Measurements from ENCODE around the gene ATP6V0A1. TPM values are rescaled to one million over a fixed set of nuclear protein-coding genes. Genes with fewer than 3 reads are reported as not detected.

ATP6V0A1 gene
- polyA plus RNA-seq, 1 donor from 2014 or later: 92.1 TPM

- Histone ChIP-seq H3F3A (ENCODE audit: insufficient read depth, low read length, poor library complexity, severe bottlenecking) (no peaks in the 10 kb centered on the region), H3K9me3 (ENCODE audit: low read length) (no peaks in the 10 kb centered on the region), H3K4me2 (ENCODE audit: low read length) (no peak overlapping the region), H3K9ac (ENCODE audit: low read length) (no peak overlapping the region), H3K4me3 (ENCODE audit: low read length) (no peak overlapping the region), H3K9me2 (ENCODE audit: insufficient read depth, low read length) (no peaks in the 10 kb centered on the region), H2AFZ (ENCODE audit: low read depth, low read length) (no peak overlapping the region), H3K27ac (ENCODE audit: low read length) (no peak overlapping the region), H3K36me3 (ENCODE audit: insufficient read depth, low read length) (no peaks in the 10 kb centered on the region), H4K20me1 (ENCODE audit: insufficient read depth) (no peaks in the 10 kb centered on the region), H3K27me3 (ENCODE audit: insufficient read depth, low read depth, low read length) (no peaks in the 10 kb centered on the region), H3K79me2 (replicated peaks; ENCODE audit: insufficient read depth, low read length) (peaks cover 16% of the 10 kb centered on the region)
- no peak for TF ChIP-seq SMC3 (conservative IDR thresholded peaks at IDR 0.05; ENCODE audit: poor library complexity)
- no peak for TF ChIP-seq POLR2AphosphoS5 (IDR thresholded peaks at IDR 0.05)
- no peak for TF ChIP-seq MXI1 (conservative IDR thresholded peaks at IDR 0.05; ENCODE audit: poor library complexity, severe bottlenecking)
- no peak for TF ChIP-seq RAD21 (conservative IDR thresholded peaks at IDR 0.05)
- TF ChIP-seq CTCF (IDR thresholded peaks at IDR 0.05; ENCODE audit: poor library complexity, severe bottlenecking): no peak
These were observed 106.3 kb downstream of the ATP6V0A1 start for GRCh38 chr17:42564815-42565522.

GRCh38 chr17:42565523-42566214 is 107.0 kb downstream of the ATP6V0A1 start:
- no peaks in the 10 kb centered on the region for H3K9me2 ChIP-seq (ENCODE audit: insufficient read depth, low read length)
- peaks cover 16% of the 10 kb centered on the region for H3K79me2 ChIP-seq (replicated peaks; ENCODE audit: insufficient read depth, low read length)
- H3K36me3 ChIP-seq (ENCODE audit: insufficient read depth, low read length): no peaks in the 10 kb centered on the region
- no peak overlapping the region for H3K27ac ChIP-seq (ENCODE audit: low read length)
- no peak overlapping the region for H2AFZ ChIP-seq (ENCODE audit: low read depth, low read length)
- no peaks in the 10 kb centered on the region for H3K27me3 ChIP-seq (ENCODE audit: insufficient read depth, low read depth, low read length)
- no peak overlapping the region for H3K4me2 ChIP-seq (ENCODE audit: low read length)
- H4K20me1 ChIP-seq (ENCODE audit: insufficient read depth): no peaks in the 10 kb centered on the region
- no peaks in the 10 kb centered on the region for H3K9me3 ChIP-seq (ENCODE audit: low read length)
- no peaks in the 10 kb centered on the region for H3F3A ChIP-seq (ENCODE audit: insufficient read depth, low read length, poor library complexity, severe bottlenecking)
- no peak overlapping the region for H3K4me3 ChIP-seq (ENCODE audit: low read length)
- TF ChIP-seq SMC3 (conservative IDR thresholded peaks at IDR 0.05; ENCODE audit: poor library complexity) (no peak), MXI1 (conservative IDR thresholded peaks at IDR 0.05; ENCODE audit: poor library complexity, severe bottlenecking) (no peak), POLR2AphosphoS5 (IDR thresholded peaks at IDR 0.05) (no peak), RAD21 (conservative IDR thresholded peaks at IDR 0.05) (no peak), TAF1 (IDR thresholded peaks at IDR 0.05; ENCODE audit: low read depth) (no peak), EP300 (conservative IDR thresholded peaks at IDR 0.05; ENCODE audit: poor library complexity, severe bottlenecking) (no peak), CTCF (IDR thresholded peaks at IDR 0.05; ENCODE audit: poor library complexity, severe bottlenecking) (no peak), EZH2 (IDR thresholded peaks at IDR 0.05; ENCODE audit: borderline replicate concordance, insufficient read depth, low read length, poor library complexity, severe bottlenecking) (no peak), REST (IDR thresholded peaks at IDR 0.05; ENCODE audit: borderline replicate concordance) (no peak)
- H3K9ac ChIP-seq (ENCODE audit: low read length): no peak overlapping the region

All from neural cell (in vitro differentiated cells).